Measurements from ENCODE around the gene TXLNA.
A peak's percentile ranks its signal among the peaks of the same experiment; 100 is the strongest.

Gene TXLNA

GRCh38 chr1:32186077-32186476, 6.6 kb downstream of the TXLNA start:
- DNase-seq = no peak

DNA sequence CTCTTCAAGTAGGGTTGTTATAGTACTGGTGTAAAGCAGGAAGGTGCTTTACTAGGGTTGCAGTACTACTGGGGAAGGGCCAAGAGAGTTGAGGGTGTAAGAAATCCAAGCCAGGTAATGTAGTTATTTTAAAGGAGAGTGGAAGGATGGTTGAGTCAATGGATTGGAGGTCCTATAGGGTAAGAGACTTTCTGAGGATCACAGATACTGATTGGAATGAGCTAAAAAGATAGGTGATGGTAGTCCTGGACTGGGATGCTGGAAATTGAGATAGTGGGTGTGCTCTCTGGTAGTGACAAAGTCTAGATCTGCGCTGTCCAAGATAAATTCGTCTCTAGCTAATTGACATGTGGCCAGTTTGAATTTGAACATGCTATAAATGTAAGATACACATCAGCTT, 7.0 kb downstream of the TXLNA start:
- no peak for DNase-seq

DNA sequence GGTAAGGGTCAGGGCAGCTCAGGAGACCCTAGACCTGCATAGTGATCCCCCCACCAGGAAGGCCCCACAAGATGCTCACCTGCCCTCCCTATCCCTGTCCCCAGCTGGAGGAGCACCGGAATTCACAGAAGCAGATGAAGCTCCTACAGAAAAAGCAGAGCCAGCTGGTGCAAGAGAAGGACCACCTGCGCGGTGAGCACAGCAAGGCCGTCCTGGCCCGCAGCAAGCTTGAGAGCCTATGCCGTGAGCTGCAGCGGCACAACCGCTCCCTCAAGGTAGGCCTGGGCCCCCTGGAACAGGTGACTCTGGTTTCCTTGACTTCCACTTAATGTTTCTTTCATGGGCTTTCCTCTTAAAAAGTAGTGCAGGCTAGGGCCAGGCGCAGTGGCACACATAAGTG, 8.4 kb downstream of the TXLNA start:
- no peak for DNase-seq

DNA sequence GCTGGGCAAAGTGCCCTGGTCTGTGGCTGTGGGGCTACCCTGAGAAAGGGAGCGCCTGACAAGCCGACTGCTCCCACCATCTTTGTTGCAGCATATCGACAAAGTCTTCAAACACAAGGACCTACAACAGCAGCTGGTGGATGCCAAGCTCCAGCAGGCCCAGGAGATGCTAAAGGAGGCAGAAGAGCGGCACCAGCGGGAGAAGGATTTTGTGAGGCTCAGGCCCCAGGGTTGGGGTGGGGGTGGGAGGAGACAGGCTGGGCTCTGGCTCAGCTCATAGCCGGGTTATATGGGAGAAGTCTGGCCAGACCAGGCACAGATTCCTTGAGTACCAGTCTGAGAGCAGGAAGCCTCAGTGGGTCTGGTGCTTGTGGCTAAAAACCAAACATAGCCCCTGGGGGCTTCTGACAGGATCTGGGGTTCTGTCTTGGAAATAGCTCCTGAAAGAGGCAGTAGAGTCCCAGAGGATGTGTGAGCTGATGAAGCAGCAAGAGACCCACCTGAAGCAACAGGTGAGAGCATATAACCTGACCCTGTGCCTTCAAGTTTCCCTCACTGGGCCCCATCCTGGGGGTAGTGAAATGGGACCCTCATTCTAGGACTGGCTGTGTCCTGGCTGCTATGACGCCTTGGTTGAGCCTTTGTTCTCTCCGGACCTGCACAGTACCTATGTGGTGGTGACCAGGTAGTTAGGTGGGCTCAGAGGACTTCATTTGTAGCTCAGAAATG, 12.9 kb downstream of the TXLNA start:
- no peak for DNase-seq

DNA sequence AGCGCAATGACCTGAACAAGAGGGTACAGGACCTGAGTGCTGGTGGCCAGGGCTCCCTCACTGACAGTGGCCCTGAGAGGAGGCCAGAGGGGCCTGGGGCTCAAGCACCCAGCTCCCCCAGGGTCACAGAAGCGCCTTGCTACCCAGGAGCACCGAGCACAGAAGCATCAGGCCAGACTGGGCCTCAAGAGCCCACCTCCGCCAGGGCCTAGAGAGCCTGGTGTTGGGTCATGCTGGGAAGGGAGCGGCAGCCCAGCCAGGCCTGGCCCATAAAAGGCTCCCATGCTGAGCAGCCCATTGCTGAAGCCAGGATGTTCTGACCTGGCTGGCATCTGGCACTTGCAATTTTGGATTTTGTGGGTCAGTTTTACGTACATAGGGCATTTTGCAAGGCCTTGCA, 15.5 kb downstream of the TXLNA start:
- DNase-seq = no peak

GRCh38 chr1:32195531-32195930, 16.1 kb downstream of the TXLNA start:
- no peak for DNase-seq

- no peak for DNase-seq
Measured at GRCh38 chr1:32195972-32196823, 16.7 kb downstream of the TXLNA start.

DNA sequence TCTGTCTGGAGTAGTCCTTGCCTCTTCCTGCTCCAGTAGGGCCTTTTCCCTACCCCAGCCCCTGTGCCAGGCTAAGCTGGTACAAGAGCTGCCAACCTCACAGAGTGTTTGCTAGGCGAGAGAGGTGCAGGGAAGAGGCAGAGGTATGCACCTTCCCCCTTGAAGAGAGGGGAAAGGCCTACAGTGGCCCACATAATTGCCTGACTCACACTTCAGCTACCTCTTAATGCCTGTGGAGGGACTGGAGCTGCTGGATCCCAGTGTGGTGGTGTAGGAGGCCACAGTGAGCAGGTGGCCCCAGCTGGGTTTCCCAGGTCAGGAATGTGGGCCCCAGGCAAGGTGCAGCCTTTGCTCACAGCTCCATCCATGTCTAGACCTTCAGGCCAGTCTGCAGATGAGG, 17.6 kb downstream of the TXLNA start:
- no peak for DNase-seq

GRCh38 chr1:32197837-32198236, 18.4 kb downstream of the TXLNA start:
- no peak for DNase-seq

- DNase-seq = no peak
Measured at GRCh38 chr1:32198237-32199042, 19.0 kb downstream of the TXLNA start.

DNA sequence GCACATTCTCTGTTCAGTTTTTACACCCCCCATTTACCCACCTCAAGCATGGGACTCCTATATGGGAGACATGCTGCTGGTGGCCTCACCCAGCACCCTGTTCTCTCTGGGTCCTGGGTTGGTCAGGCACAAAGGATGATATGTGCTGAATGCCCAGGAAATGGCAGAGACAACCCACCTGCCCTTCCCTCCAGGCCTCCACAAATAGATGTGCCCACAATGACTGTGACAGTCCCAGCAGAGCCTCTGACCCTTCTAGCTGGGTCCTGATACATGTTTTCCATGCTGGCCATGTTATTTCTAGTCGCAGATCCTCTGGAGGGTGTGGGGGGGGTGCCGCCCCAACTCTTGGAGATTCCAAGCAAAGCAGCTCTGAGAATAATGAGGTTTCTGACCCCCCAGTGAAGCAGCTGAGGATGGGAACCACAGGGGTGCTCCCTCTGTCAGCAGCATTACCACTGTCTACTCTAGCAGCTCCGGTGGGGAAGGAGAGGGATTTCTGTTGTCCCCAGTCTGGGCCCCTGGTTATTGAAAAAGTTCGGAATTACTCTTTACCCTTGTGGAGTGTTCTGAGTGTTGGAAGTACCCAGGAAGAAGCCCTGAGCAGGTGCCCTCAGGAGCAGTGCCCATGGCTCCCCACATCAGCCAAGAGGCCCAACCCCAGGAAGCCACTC, 19.7 kb downstream of the TXLNA start:
- no peak for DNase-seq

- no peak for DNase-seq
Measured at GRCh38 chr1:32199717-32200072, 20.2 kb downstream of the TXLNA start.

DNA sequence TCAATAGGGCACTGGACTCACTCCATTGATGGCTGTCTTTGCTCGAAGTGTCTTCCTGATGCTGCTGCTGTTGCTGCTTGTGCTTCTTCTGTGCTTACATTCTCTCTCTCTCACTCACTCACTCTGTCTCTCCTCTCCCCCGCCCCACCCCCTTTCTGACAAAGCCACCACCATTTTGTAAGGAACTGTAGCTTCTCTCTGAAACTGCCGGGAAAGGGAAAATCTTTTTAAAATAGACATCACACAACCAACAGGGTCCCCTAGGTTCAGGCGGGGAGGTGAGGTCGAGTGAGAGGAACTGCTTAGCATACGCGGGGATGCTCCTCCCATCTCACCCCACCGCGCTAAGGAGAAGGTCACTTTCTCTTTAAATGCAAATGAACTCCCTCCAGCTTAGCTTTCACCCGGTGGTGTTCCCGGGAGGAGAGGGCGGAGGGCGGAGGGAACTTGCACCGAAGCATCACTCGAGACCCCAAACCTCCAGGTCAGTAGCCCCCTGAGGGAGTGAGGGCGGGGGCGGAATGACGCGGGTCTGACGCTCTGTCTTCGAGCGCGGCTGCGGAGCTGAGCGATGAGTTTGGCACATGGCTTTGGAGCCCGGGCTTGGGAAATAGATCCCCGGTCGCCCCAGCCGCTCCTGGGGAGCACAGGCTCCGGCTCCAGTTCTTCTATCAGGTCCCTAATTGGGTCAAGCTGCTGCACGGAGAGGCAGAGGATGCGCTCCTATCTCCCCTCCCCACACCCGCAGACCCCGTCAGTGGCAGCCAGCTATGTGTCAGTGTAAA, 20.9 kb downstream of the TXLNA start, which contains the start of gene CCDC28B:
Gene CCDC28B, plus strand, starts transcription at position 370 of the 785 bp plus-strand sequence. CDS start 1,341 bp downstream, outside the sequence.
- DNase-seq = peak; percentile 55

DNA sequence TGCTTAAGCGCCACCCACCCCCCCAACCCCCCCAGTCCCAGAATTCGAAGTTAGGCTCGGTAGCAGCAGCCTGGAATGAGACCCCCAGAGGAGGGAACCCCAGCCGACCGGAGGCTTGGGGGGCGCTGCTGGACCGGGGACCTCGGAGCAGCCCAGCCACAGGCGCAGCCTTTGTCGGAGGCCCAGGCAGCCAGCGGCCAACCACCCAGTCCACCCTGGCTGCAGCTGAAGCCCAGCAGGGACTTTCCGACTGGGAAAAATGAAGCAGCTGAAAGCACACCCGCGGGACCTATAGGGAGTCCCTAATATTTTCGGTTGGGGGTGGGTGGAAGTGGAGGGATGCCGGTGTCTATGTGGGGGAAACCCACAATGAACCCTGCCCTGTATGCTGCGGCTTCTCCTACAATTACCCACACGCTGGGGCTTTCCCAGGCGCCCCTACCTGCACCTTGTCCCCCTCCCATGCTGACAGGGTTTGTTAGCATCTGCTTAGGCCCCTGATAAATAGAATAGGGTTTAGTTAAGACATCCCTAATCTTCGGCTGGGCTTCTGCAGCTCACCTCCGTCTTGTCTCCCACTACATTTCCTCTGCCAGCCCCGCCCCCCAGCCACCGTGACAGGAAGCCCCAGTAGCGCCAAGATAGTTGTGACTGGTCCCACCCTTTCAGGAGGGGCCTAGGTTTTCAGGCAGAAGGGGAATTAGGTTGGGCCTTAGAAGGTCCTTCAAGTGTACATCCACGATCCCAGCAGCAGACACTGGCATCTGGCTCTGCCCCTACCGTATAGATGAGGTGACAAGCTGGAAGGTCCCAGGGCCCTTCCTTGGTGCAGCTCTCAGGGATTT, 21.8 kb downstream of the TXLNA start:
- peak; percentile 65 for DNase-seq

GRCh38 chr1:32204943-32205361, 25.5 kb downstream of the TXLNA start:
- no peak for DNase-seq

- peak; percentile 68 for DNase-seq
Measured at GRCh38 chr1:32205401-32206370, 26.2 kb downstream of the TXLNA start, which contains the start of gene IQCC. Gene IQCC, plus strand, starts transcription at chr1:32205671. Its CDS starts 11 bp downstream, at chr1:32205682.

DNA sequence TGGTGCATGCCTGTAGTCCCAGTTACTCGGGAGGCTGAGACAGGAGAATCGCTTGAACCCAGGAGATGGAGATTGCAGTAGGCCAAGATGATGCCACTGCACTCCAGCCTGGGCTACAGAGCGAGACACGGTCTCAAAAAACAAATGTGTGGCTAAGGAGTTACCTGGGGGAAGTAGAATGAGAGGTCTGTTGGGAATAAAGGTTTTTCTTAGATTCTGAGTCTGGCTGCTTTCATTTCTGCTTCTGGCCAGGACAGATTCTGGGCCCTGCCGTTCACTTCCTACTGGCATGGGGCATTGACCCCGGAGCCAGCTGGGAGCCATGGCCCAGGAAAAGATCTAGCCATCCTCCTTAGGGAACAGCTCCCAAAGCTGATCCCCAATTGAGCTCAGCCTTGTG, 29.0 kb downstream of the TXLNA start:
- no peak for DNase-seq

DNA sequence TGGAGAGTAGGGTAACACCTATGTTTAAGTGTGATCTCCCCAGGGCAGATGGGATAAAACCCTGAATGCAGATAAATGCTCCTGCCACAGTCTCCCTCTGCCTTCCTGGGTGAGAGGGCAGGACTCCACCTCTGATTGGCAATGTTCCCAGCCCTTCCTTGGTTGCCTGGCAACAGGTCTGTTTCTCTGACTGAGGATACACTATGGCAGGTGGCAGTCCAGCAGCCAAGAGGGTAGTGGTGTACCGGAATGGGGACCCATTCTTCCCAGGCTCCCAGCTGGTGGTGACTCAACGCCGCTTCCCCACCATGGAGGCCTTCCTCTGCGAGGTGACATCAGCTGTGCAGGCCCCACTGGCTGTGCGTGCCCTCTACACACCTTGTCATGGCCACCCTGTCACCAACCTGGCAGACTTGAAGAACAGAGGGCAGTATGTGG, 29.4 kb downstream of the TXLNA start, which contains the start of gene DCDC2B:
Gene DCDC2B, plus strand, starts transcription at position 199 of the 438 bp plus-strand sequence. Its CDS starts 5 bp downstream, at position 204.
- DNase-seq = no peak
